ENCODE measurements around the gene RANBP10. TPM values are rescaled to one million over a fixed set of nuclear protein-coding genes. Genes with fewer than 3 reads are reported as not detected.

Gene RANBP10
- total and polyA plus RNA-seq, 9 of the 15 experiments (the other 6 are each of a cell fraction or from before 2014, with no cell fraction given), result 0.61 to 19.3 (median 5.9) TPM

DNA sequence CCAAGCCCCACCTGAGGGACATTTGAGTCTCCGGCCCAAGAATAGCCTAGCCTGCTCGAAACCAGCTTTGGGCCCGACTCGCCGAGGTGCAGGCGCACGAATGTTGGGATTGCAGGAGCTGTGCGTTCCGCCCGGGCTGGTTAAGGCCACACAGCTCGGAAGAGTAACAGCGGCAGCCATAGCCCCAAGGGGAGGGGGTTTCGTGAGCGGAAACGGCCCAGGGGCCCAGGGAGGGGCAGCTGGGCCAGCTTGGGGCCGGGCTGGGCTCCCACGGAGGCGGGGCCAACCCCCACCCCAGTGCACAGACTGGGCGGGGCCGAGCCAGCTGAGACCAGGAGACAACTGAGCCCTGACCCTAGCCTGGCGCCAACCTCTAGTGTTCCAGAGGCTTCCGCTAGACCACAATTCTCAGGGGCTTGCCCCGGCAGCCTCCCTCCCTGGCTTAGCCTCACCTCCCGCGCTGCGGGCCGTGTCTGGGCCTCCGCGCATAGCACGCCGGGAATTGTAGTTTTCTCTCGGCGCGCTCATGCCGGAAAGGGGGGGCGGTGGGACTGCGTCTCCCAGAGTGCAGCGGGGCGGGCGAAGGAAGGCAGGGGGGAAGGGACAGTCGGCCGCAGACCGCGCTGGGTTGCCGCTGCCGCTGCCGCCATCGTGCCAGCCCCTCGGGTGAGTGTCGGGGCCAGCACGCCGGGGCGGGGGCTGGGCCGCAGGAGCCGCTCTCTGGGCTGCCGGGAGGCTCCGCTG, 40.1 kb upstream of the RANBP10 start, which contains the start of gene NUTF2 (continued):
- TF ChIP-seq SOX6 (IDR thresholded peaks at IDR 0.05) (peak; percentile 62), KDM4B (IDR thresholded peaks at IDR 0.05; ENCODE audit: borderline replicate concordance in 2 of 2, low read depth in 1 of 2) (peak in 1 of 2 experiments; percentile 95; a peak in 1 of 4 replicates), HNRNPLL (IDR thresholded peaks at IDR 0.05; ENCODE audit: low read depth, low read length, poor library complexity, severe bottlenecking) (no peak), ZNF707 (CRISPR knock-in tag; conservative IDR thresholded peaks at IDR 0.05) (no peak), NBN (IDR thresholded peaks at IDR 0.05; ENCODE audit: low read depth) (peak; percentile 49; the same call in 1 of the 2 replicates), SP2 (IDR thresholded peaks at IDR 0.05; ENCODE audit: extremely low read depth, low read depth, low read length, poor library complexity, severe bottlenecking) (no peak), HCFC1 (IDR thresholded peaks at IDR 0.05; ENCODE audit: low read depth, low read length) (peak; percentile 98), POLR2AphosphoS5 (IDR thresholded peaks at IDR 0.05; ENCODE audit: control insufficient read depth, insufficient read depth, low read depth, low read length) (peak; percentile 43; the same call in 1 of the 2 replicates), NFIC (IDR thresholded peaks at IDR 0.05) (no peak), NR1H2 (CRISPR knock-in tag; IDR thresholded peaks at IDR 0.05) (no peak), FOXP1 (CRISPR knock-in tag; IDR thresholded peaks at IDR 0.05) (peak; percentile 81), FOSL1 (tag; conservative IDR thresholded peaks at IDR 0.05) (peak; percentile 18; the same call in 1 of the 2 replicates), ZNF77 (CRISPR knock-in tag; IDR thresholded peaks at IDR 0.05) (no peak), SMAD2 (IDR thresholded peaks at IDR 0.05; ENCODE audit: low read depth, low read length) (no peak), CCNT2 (IDR thresholded peaks at IDR 0.05; ENCODE audit: borderline replicate concordance, extremely low read depth, insufficient read length, low read depth, low read length) (peak; percentile 70), MEIS2 (IDR thresholded peaks at IDR 0.05; ENCODE audit: partially characterized antibody) (no peak), HLTF (IDR thresholded peaks at IDR 0.05) (no peak), HIVEP1 (CRISPR knock-in tag; IDR thresholded peaks at IDR 0.05) (peak; percentile 41; the same call in 1 of the 2 replicates)
- TF ChIP-seq, protein P1, sequence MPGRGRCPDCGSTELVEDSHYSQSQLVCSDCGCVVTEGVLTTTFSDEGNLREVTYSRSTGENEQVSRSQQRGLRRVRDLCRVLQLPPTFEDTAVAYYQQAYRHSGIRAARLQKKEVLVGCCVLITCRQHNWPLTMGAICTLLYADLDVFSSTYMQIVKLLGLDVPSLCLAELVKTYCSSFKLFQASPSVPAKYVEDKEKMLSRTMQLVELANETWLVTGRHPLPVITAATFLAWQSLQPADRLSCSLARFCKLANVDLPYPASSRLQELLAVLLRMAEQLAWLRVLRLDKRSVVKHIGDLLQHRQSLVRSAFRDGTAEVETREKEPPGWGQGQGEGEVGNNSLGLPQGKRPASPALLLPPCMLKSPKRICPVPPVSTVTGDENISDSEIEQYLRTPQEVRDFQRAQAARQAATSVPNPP (IDR thresholded peaks at IDR 0.05; ENCODE audit: borderline replicate concordance, insufficient read depth, insufficient read length), result no peak
- TF ChIP-seq, protein P2, sequence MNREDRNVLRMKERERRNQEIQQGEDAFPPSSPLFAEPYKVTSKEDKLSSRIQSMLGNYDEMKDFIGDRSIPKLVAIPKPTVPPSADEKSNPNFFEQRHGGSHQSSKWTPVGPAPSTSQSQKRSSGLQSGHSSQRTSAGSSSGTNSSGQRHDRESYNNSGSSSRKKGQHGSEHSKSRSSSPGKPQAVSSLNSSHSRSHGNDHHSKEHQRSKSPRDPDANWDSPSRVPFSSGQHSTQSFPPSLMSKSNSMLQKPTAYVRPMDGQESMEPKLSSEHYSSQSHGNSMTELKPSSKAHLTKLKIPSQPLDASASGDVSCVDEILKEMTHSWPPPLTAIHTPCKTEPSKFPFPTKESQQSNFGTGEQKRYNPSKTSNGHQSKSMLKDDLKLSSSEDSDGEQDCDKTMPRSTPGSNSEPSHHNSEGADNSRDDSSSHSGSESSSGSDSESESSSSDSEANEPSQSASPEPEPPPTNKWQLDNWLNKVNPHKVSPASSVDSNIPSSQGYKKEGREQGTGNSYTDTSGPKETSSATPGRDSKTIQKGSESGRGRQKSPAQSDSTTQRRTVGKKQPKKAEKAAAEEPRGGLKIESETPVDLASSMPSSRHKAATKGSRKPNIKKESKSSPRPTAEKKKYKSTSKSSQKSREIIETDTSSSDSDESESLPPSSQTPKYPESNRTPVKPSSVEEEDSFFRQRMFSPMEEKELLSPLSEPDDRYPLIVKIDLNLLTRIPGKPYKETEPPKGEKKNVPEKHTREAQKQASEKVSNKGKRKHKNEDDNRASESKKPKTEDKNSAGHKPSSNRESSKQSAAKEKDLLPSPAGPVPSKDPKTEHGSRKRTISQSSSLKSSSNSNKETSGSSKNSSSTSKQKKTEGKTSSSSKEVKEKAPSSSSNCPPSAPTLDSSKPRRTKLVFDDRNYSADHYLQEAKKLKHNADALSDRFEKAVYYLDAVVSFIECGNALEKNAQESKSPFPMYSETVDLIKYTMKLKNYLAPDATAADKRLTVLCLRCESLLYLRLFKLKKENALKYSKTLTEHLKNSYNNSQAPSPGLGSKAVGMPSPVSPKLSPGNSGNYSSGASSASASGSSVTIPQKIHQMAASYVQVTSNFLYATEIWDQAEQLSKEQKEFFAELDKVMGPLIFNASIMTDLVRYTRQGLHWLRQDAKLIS (CRISPR knock-in tag; IDR thresholded peaks at IDR 0.05), result no peak; the same call in 1 of the 2 replicates
- TF ChIP-seq, protein P3, sequence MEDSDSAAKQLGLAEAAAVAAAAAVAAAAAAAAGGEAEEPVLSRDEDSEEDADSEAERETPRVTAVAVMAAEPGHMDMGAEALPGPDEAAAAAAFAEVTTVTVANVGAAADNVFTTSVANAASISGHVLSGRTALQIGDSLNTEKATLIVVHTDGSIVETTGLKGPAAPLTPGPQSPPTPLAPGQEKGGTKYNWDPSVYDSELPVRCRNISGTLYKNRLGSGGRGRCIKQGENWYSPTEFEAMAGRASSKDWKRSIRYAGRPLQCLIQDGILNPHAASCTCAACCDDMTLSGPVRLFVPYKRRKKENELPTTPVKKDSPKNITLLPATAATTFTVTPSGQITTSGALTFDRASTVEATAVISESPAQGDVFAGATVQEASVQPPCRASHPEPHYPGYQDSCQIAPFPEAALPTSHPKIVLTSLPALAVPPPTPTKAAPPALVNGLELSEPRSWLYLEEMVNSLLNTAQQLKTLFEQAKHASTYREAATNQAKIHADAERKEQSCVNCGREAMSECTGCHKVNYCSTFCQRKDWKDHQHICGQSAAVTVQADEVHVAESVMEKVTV (CRISPR knock-in tag; IDR thresholded peaks at IDR 0.05), result no peak
